Measurements from ENCODE around the gene KLB.
A peak's percentile ranks its signal among the peaks of the same experiment; 100 is the strongest.

Gene KLB

DNA sequence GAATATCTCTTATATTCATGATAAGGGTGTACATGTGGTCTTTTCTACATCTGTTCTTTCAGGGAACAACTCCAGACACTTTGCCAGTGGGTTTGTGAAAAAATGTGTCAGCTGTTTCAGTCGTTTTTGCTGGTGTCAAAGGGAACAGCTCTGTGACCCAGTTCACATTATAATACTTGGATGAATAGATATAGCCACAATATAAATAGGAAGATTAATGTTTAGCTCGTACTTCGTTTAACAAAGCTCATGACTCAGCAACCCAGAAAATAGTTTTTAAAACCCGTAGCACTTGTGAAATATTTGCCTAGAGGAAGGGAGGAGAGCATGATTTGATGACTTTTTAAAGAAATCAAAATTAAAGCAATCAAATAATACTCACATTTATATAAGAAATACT lies 60.0 kb downstream of the KLB start:
- no peak for DNase-seq

DNA sequence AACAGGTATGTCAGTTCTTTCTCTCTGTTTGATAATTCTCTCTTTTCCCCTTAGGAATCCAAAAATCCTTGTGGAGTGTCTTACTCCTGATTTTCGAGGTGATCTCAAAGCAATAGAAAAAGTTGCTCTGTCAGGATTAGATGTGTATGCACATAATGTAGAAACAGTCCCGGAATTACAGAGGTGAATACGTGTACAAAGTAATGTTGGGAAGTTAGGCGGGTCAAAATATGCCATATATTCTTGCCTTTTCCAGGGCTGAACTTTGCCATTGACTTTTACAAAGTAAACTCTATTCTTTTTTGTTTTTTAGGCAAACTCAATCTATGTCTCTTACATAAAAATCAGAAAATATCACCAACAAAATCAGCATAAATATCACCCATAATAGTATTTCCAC lies 60.7 kb downstream of the KLB start:
- no peak for DNase-seq

DNA sequence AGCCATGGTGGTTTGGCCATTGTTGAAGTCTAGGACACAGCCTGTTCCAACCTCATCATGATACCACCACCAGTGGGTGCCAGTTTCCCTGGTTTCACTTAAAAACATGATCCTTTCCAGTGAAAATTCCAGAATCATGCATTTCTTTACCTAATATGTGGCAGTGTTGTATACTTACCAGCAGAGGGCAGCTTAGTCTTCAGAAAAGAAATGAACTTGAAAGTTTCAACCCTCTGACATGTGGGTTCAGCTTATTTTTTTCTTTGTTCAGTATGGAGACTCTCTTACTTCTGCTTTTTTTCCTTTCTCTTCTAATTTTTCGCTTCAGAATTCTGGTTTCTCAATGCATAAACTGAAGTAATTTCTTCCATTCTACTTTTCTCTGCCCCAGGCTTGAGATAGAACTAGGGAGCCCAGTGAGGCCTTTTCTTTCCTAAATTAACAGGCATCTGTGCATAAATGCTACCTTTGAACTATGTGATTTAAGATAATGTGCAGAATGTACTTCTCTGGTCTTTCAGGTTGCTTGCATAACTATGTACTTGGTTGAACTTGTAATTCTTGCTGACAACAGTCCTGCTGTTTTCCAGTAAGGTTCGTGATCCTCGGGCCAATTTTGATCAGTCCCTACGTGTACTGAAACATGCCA lies 62.8 kb downstream of the KLB start:
- peak; percentile 8 for DNase-seq

DNA sequence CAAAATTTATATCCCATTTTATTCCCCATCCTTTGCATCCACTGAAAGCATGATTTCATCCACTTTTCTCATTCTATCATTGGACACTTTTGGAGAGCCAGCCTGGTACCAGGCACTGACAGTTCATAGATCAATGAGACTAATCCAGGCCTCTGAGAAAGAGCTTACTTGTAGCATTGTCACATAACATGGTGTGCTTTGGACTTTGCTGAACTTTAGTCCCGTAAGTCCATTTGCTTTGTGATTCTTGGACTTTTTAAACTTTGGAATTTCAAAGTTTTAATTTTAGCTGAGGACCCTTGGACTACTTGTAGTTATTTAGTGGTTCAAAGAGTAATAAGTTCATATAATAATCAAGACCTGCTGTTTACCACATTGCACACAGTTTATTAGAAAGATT lies 63.7 kb downstream of the KLB start:
- no peak for DNase-seq

DNA sequence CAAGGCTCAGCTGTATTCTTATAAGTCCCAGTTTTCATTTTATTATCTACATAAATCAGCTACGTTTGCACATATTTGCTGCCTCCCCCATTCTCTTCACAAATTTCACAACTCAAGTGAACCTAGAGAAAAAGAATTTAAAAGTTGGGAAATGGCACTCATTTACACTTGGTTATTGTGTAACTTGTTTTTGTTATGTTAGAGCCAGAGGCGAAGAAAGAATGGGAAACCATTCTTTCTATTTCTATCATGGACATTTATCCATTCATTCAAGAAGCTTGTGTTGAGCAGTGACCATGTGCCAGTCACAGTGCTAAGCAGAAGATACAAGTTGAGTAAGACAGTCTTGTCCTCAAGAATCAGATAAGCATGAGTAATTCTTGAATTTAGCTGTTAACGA lies 65.7 kb downstream of the KLB start:
- DNase-seq = no peak

DNA sequence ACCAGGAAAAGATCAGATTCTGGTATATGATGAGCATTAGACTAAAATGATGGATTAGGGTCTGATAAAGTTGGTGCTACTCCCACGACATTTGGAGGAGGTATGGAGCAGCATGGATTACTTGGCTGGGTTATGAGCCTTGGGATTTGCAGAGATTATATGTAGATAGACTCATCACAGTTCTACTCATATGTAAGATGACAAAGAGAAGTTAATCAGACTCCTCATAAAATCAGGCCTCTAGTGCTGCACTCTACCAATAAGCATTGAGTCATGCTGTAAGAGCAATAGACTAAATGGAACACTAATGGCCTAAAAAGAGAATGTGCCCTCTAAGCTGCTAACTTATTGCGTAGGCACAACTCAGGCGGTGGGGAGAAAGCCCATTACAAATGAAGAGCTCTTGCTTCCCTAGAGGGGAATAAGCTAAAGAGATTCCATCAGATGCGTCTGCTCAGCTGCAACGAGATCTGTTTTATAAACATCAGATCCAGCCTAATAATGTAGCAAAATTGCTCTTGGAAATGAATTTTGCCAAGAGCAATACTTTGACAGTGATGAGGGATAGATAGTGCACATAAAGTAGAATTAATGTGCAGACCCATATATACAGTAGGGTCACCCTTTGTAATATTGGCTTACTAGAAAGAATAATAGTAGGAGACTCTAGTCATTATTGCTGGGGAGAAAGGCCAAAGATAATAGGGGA lies 69.6 kb downstream of the KLB start:
- DNase-seq = no peak

DNA sequence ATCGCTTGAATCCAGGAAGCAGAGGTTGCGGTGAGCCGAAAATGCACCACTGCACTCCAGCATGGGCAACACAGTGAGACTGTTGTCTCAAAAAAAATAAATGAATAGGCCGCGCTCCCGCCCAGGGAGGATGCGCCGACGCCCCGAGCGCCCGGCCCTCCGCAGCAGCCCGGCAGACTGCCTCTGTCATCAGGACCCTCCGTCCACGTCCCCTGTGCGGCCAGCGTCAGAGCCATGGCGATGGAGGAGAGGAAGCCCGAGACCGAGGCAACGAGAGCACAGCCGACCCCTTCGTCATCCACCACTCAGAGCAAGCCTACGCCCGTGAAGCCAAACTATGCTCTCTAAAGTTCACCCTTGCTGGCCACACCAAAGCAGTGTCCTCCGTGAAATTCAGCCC lies 73.5 kb downstream of the KLB start:
- no peak for DNase-seq

DNA sequence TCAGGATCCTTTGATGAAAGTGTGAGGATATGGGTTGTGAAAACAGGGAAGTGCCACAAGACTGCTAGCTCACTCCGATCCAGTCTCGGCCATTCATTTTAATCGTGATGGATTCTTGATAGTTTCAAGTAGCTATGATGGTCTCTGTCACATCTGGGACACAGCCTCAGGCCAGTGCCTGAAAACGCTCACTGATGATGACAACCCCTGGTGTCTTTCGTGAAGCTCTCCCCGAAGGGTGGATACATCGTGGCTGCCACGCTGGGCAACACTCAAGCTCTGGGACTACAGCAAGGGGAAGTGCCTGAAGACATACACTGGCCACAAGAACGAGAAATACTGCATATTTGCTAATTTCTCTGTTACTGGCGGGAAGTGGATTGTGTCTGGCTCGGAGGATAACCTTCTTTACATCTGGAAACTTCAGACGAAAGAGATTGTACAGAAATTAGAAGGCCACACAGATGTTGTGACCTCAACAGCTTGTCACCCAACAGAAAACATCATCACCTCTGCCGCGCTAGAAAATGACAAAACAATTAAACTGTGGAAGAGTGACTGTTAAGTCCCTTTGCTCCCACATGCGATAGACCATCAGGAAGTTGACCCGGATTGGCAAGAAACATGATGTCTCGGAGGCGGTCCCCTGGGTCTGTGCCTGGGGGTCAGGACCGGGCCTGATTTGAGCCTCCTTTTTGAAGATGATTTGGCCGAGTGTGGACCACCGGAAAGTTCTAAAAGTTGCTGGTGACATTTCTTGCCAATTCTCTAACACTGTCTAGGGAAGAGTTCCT lies 74.4 kb downstream of the KLB start:
- no peak for DNase-seq

DNA sequence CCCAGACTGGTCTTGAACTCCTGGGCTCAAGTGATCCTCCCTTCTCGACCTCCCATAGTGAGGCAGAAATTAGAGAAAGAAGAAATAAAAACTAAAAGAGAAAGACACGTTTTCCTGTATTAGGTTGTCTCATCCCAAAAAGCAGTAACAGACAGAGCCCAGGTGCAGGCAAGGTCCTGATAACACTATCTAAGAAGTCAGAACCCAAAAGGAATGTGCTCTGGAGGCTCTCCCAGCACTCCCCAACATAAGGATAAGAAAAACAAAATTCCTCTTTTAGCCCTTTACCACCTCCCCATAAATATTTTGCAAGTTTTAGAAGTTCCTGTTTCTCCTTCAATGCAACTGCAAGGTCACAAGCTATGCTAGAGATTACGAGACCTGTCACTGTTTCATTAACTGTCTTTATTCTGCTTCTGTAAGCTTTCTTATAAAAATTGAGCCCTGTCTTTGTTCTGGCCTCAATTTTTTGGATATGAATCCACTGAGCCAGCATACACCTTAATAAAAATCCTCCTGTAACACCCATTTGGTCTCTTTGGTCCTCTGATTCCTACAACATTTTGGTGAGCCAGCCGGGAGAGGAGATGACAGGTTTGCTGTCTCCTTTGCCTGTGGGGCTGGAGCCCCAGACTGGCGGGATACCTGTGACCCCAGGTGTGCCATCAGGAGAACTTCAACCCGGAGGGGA lies 78.0 kb downstream of the KLB start:
- DNase-seq = no peak

DNA sequence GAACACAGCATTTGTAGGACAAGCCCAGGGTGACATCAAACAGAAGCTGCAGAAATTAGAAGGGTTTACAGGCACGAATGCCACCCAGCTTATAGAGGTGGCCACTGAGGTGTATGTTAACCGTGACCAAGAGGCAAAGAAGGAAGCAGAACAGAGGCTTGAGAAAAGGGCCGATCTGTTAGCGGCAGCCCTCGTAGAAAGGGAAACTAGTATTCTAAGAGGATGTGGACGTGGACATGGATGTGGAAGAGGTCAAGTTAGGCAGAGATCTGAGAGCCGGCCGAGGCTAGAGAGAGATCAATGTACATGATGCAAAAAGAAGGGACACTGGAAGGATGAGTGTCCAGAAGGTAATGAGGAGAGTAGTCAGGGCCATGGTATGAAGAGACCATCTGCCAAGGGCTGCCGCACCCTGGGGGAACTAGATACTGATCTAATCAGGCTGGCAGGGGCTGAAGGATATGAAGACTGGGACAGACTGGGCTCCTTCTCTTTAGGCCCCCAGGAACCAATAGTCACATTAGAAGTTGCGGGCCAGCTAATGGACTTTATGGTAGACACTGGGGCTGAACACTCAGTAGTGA lies 79.6 kb downstream of the KLB start:
- no peak for DNase-seq

DNA sequence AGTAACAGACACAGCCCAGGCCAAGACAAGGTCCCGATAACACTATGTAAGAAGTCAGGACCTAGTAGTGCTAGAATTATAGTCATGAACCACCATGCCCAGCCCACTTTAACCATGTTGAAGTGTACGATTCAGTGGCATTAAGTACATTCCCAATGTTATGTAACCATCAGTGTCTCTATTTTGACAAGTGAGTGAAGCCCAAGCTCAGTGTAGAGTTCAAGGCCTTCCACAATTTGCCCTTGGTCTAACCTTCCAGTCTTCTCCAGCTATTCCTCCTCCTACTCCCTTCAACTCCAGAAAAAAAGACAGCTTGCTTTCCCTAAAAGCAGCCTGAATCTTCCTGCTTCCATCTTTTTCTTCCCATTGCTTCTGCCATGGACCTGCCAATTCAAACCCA lies 83.6 kb downstream of the KLB start:
- no peak for DNase-seq

DNA sequence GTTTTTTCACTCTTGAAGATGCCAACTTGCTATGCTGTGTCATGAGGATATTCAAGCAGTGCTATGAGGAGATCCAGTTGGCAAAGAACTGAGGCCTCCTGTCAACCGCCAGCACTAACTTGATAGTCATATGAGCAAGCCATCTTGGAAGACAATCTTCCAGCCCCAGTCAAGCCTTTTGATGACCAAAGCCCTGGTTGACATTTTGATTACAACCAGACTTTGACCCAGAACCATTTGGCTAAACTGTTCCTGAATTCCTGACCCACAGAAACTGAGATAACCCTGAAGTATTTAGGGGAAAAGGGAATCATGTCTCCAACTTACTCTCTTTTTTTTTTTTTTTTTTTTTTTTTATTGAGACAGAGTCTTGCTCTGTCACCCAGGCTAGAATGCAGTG lies 87.6 kb downstream of the KLB start:
- no peak for DNase-seq

DNA sequence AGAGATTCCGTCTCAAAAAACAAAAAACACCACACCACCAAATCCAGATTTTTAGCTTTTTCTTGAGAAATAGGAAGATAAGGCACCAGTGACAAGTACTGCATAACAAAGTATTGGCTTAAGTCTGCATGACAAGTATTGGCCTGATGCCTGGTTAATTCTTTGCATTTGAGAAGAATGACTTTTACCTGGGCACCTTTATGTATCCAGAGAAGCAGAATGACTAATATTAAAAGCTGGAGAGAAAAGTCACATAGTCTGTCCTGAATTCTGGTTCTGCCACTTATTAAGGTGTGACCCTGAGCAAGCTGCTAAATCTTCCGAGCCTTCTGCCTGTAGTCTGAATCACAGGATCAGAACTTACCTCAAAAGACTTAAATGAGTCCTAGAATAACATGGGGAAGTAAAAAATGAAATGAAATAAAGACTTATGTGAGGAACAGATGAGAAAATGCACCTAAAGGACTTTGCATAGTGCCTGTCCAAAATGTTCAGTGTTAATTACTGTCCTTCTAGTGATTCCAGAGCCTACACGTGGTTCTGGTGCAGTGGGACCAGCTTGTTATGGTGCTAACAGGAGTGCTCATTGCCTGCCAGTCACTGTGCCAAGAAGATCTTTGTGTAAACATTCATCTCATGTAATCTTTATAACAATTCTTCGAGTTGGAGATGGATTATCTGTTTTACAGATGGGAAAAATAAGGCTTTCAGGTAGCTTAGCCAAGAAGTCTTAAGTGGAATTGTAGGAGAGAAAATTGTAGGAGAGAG lies 88.9 kb downstream of the KLB start:
- no peak for DNase-seq

DNA sequence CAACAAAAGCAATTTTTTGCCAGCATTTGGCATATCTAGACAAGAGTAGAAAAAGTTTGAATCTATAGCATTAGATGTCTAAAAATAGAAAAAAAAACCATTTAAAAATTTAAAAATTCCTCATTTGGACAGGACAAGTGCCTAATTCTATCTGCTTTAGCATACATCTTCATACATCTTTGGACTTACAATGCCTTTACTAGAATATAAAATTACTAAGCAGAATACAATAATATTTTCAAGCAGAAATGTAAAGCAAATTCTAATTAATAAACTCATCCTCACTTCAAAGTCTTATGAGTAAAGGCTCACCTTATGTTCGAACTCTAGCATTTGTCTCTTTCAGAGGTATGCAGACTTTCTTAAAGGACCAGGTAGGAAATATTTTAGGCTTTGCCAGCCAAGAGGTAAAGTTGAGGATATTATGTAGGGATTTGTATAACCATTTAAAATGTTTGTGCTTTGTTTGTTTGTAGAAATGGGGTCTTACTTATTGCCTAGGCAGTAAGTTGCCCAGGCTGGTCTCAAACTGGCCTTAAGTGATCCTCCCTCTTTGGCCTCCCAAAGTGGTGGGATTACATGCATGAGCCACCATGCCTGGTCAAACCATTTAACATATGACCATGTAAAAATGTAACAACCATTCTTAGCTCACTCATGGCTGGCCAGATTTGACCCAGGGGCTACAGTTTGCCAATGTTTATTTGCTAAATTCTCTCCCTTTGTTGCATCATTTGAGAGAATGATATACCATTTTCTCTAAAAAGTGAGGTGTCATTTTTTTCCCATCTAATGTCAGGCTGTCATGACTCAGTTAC lies 91.4 kb downstream of the KLB start:
- no peak for DNase-seq

DNA sequence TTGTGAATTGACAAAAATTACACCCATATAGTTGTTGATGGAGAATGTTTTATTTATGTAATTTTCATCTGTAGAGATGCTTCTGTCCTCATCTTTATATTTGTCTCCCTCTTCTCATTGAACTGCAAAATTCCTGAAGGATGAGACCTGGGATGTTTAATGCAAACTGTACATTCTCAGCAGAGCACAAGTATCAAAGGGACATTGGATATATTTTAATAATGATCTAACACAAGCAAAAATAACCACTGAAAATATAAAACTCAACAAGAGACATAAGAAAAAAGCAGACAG lies 91.9 kb downstream of the KLB start:
- no peak for DNase-seq
